Neural crest cell (in vitro differentiated cells): Measurements from ENCODE around the gene ZNF674. TPM values are rescaled to one million over a fixed set of nuclear protein-coding genes. Genes with fewer than 3 reads are reported as not detected.
"Not testable (repeated sequence)": the region's sequence is repeated elsewhere in the genome, so short reads cannot be mapped to it uniquely, and the experiment has no call there.

ENCODE experiments used
- DNase-seq: peaks from one replicate; pipeline ENCODE4 v3.0.0; 2021; ENCODE audit warnings: low read depth, mixed read lengths, low spot score
- H3K27ac Mint-ChIP-seq: one replicate; pipeline ENCODE4 v1.8.0; 2021; ENCODE audit warnings: mild to moderate bottlenecking, mixed read lengths; ENCODE audit not compliant: unreplicated experiment
- H3K27me3 Mint-ChIP-seq: 2 replicates; pipeline ENCODE4 v1.8.0; 2021; ENCODE audit warnings: low read depth, mild to moderate bottlenecking, mixed read lengths
- H3K36me3 Mint-ChIP-seq: 2 replicates; pipeline ENCODE4 v1.8.0; 2021; ENCODE audit warnings: low read depth, mild to moderate bottlenecking, mixed read lengths
- H3K4me1 Mint-ChIP-seq: 2 replicates; pipeline ENCODE4 v1.8.0; 2021; ENCODE audit warnings: mixed read lengths
- H3K4me3 Mint-ChIP-seq: one replicate; pipeline ENCODE4 v1.8.0; 2021; ENCODE audit warnings: mild to moderate bottlenecking, mixed read lengths
- H3K9me3 Mint-ChIP-seq: 2 replicates; pipeline ENCODE4 v1.8.0; 2021; ENCODE audit warnings: mixed read lengths
- CTCF ChIP-seq: fragments of 200-600 bp; sonication (generic); conservative IDR thresholded peaks from 2 replicates; pipeline ENCODE4 v1.5.0; 2021; ENCODE audit warnings: antibody characterized with exemption, mild to moderate bottlenecking
- total RNA-seq: library from RNA; stranded (reverse); gene quantifications from 2 replicates; pipeline ENCODE4 v1.2.1, GENCODE V29; 2021

The ZNF674 gene
- total RNA-seq, 1 donor from 2014 or later = 4.7 TPM

- not testable (repeated sequence) for H3K27me3 Mint-ChIP-seq, H3K36me3 Mint-ChIP-seq, DNase-seq, H3K27ac Mint-ChIP-seq, H3K9me3 Mint-ChIP-seq, H3K4me1 Mint-ChIP-seq, H3K4me3 Mint-ChIP-seq
Observed at GRCh38 chrX:46528640-46529039, 16.6 kb downstream of the ZNF674 start.

DNA sequence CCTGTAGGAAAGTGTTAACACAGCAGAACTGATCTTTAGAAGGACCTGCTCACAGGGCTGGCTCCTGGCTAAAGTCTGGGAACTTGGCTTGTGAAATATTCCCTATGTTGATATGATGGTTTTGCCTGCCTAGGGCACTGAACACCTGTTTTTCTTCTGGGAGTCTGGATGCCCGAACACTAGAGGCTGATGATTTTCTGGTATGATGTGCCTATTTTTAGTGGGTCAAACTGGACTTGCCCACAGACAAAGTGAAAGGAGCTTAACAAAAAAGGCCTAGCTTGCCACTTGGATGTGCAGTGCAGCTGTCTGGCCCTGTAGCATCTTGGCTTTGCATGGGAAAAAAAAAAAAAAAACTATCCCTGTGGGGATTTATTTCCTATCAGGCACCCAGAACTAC, 39.1 kb downstream of the ZNF674 start:
- H3K9me3 Mint-ChIP-seq = peaks cover 20% of the 10 kb centered on the region
- no peaks in the 10 kb centered on the region for H3K27me3 Mint-ChIP-seq
- no peaks in the 10 kb centered on the region for H3K4me1 Mint-ChIP-seq
- H3K27ac Mint-ChIP-seq = no peak overlapping the region
- H3K4me3 Mint-ChIP-seq = no peak overlapping the region
- TF ChIP-seq CTCF = no peak
- DNase-seq = no peak
- H3K36me3 Mint-ChIP-seq = peaks cover 48% of the 10 kb centered on the region

- TF ChIP-seq CTCF = no peak
- Mint-ChIP-seq H3K4me1 (no peaks in the 10 kb centered on the region), H3K4me3 (no peak overlapping the region), H3K9me3 (peaks cover 30% of the 10 kb centered on the region), H3K27me3 (no peaks in the 10 kb centered on the region), H3K27ac (no peak overlapping the region), H3K36me3 (peaks cover 64% of the 10 kb centered on the region)
- DNase-seq = no peak
Observed at GRCh38 chrX:46502848-46503247, 42.4 kb downstream of the ZNF674 start.

DNA sequence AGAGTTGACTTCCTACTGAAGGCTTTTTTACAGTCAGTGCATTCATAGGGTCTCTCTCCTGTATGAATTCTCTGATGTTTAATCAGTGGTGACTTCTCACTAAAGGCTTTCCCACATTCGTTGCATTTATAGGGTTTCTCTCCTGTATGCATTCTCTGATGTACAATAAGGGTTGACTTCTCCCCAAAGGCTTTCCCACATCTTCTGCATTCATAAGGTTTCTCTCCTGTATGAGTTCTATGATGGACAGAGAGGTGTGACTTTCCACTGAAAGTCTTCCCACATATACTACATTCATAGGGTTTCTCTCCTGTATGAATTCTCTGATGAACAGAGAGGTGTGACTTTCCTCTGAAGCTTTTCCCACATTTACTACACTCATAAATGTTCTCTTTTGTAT, 45.2 kb downstream of the ZNF674 start:
- no peak for DNase-seq
- Mint-ChIP-seq H3K9me3 (peaks cover 31% of the 10 kb centered on the region), H3K27me3 (no peaks in the 10 kb centered on the region), H3K4me3 (no peak overlapping the region), H3K4me1 (no peaks in the 10 kb centered on the region), H3K27ac (no peak overlapping the region), H3K36me3 (peaks cover 69% of the 10 kb centered on the region)
- TF ChIP-seq CTCF = no peak

GRCh38 chrX:46488712-46489111, 56.5 kb downstream of the ZNF674 start:
- H3K4me3 Mint-ChIP-seq = no peak overlapping the region

GRCh38 chrX:46485897-46486296, 59.3 kb downstream of the ZNF674 start:
- H3K27me3 Mint-ChIP-seq = no peaks in the 10 kb centered on the region
- peaks cover 6% of the 10 kb centered on the region for H3K4me1 Mint-ChIP-seq
- H3K9me3 Mint-ChIP-seq = peaks cover 21% of the 10 kb centered on the region
- peak overlapping the region; percentile 19 for H3K27ac Mint-ChIP-seq
- H3K4me3 Mint-ChIP-seq = no peak overlapping the region
- H3K36me3 Mint-ChIP-seq = peaks cover 67% of the 10 kb centered on the region
- no peak for DNase-seq
- no peak for TF ChIP-seq CTCF

More at GRCh38 chrX:46488712-46489111, 56.5 kb downstream of the ZNF674 start:
- Mint-ChIP-seq H3K4me1 (peaks cover 6% of the 10 kb centered on the region), H3K36me3 (peaks cover 60% of the 10 kb centered on the region), H3K27me3 (no peaks in the 10 kb centered on the region), H3K27ac (peak overlapping the region; percentile 52), H3K9me3 (peaks cover 21% of the 10 kb centered on the region)
- DNase-seq = no peak
- no peak for TF ChIP-seq CTCF

GRCh38 chrX:46478634-46479033, 66.6 kb downstream of the ZNF674 start:
- H3K9me3 Mint-ChIP-seq = peaks cover 19% of the 10 kb centered on the region
- not testable (repeated sequence) for DNase-seq, H3K4me3 Mint-ChIP-seq, H3K4me1 Mint-ChIP-seq, H3K27me3 Mint-ChIP-seq, H3K27ac Mint-ChIP-seq
- peaks cover 47% of the 10 kb centered on the region for H3K36me3 Mint-ChIP-seq
